HCT116 (cell line): ENCODE measurements around the gene RPS6KA6. TPM values are rescaled to one million over a fixed set of nuclear protein-coding genes. Genes with fewer than 3 reads are reported as not detected.

Source experiments
- ATAC-seq: fragments of 200-7000 bp; cut with Tn5 transposase; 2 replicates; pipeline ENCODE4 v1.9.1; 2020; ENCODE audit warnings: mild to moderate bottlenecking, moderate library complexity
- BruUV-seq: library from RNA; stranded (reverse); fragments of 400-500 nt; replicated peaks from 2 replicates; lab custom pipeline; 2021; lab: Mats Ljungman, UMichigan
- CTCF ChIA-PET: fragments of 300-600 bp; sonication (Branson Sonifier 250); formaldehyde crosslinking; loops from one replicate; lab custom pipeline; 2021; ENCODE audit warnings: antibody characterized with exemption; lab: Charles Lee
- POLR2A ChIA-PET: fragments of 300-600, 350-600 bp; sonication (Branson Sonifier 250); formaldehyde crosslinking; loops from one replicate; lab custom pipeline; 2021; ENCODE audit warnings: antibody characterized with exemption; lab: Charles Lee
- RAD21 ChIA-PET, 2 experiments: fragments of 300-600 bp; sonication (Branson Sonifier 250); formaldehyde crosslinking; loops; one replicate each; lab custom pipeline; 2023; ENCODE audit warnings: low total read pairs in 2 of 2; ENCODE audit not compliant: uncharacterized antibody in 2 of 2, unreplicated experiment in 2 of 2, low non-redundant PET in 1 of 2; lab: Charles Lee
- DNase-seq: peaks from one replicate; pipeline ENCODE4 v3.0.0-alpha.2; 2010; ENCODE audit warnings: low read depth, low spot score
- H2AFZ ChIP-seq: fragments of 200-600 bp; shearing (Covaris generic), sonication (generic); 2 replicates; pipeline ENCODE4 v1.6.1; 2017; ENCODE audit warnings: low read depth, mixed run types, mixed read lengths, antibody characterized with exemption, low read length; ENCODE audit not compliant: poor library complexity, severe bottlenecking
- H3K27ac ChIP-seq: 2 replicates; pipeline ENCODE4 v1.5.1; 2012; ENCODE audit warnings: low read depth, low read length
- H3K27me3 ChIP-seq: fragments of 200-600 bp; sonication (generic); 2 replicates; pipeline ENCODE4 v1.6.1; 2016; ENCODE audit warnings: mixed run types, low read length, mixed read lengths; ENCODE audit not compliant: insufficient read depth
- H3K36me3 ChIP-seq, 2 experiments: fragments of 200-500 bp in 1 of 2; fragments of 200-600 bp in 1 of 2; sonication (Bioruptor generic) in 1 of 2; sonication (generic) in 1 of 2; 2 replicates each; pipeline versions ENCODE4 v1.5.1 to v1.6.1; 2014 to 2016; ENCODE audit warnings: low read length in 2 of 2, inconsistent platforms in 1 of 2, mixed read lengths in 1 of 2, mixed run types in 1 of 2; ENCODE audit not compliant: insufficient read depth in 2 of 2, control insufficient read depth in 1 of 2
- H3K4me1 ChIP-seq, 2 experiments: fragments of 200-600 bp in 1 of 2; sonication (generic) in 1 of 2; 2 replicates each; pipeline versions ENCODE4 v1.5.1 to v1.6.1; 2012 to 2017; ENCODE audit warnings: low read length in 2 of 2, inconsistent platforms in 1 of 2, mild to moderate bottlenecking in 1 of 2, mixed read lengths in 1 of 2, mixed run types in 1 of 2, moderate library complexity in 1 of 2; ENCODE audit not compliant: insufficient read depth in 2 of 2, control insufficient read depth in 1 of 2
- H3K4me2 ChIP-seq: fragments of 200-600 bp; sonication (generic); 2 replicates; pipeline ENCODE4 v1.6.1; 2017; ENCODE audit warnings: mixed run types, low read length, mixed read lengths
- H3K4me3 ChIP-seq, 2 experiments: fragments of 200-600 bp in 1 of 2; sonication (generic) in 1 of 2; replicated peaks in 1 of 2; 2 replicates each; pipeline ENCODE4 v1.5.1; 2011 to 2016; ENCODE audit warnings: low read length in 2 of 2, control low read depth in 1 of 2, low read depth in 1 of 2, mild to moderate bottlenecking in 1 of 2, mixed read lengths in 1 of 2, mixed run types in 1 of 2
- H3K79me2 ChIP-seq: fragments of 200-600 bp; sonication (generic); 2 replicates; pipeline ENCODE4 v1.6.1; 2017; ENCODE audit warnings: mild to moderate bottlenecking, mixed run types, low read length, moderate library complexity, mixed read lengths; ENCODE audit not compliant: insufficient read depth
- H3K9ac ChIP-seq: fragments of 200-600 bp; sonication (generic); 2 replicates; pipeline ENCODE4 v1.6.1; 2016; ENCODE audit warnings: low read length, mixed read lengths
- H3K9me2 ChIP-seq: fragments of 200-600 bp; sonication (generic), shearing (Covaris generic); 2 replicates; pipeline ENCODE4 v1.6.1; 2017; ENCODE audit warnings: mixed run types, mild to moderate bottlenecking, moderate library complexity; ENCODE audit not compliant: insufficient read depth
- H3K9me3 ChIP-seq, 2 experiments: fragments of 200-500 bp in 1 of 2; fragments of 200-600 bp in 1 of 2; sonication (Bioruptor generic) in 1 of 2; sonication (generic) in 1 of 2; 2 replicates each; pipeline ENCODE4 v1.6.1; 2014 to 2017; ENCODE audit warnings: low read length in 2 of 2, mixed read lengths in 2 of 2, inconsistent platforms in 1 of 2, low read depth in 1 of 2, mild to moderate bottlenecking in 1 of 2, mixed run types in 1 of 2, moderate library complexity in 1 of 2; ENCODE audit not compliant: control insufficient read depth in 1 of 2, insufficient read depth in 1 of 2
- H4K20me1 ChIP-seq: fragments of 200-600 bp; sonication (generic), shearing (Covaris generic); 2 replicates; pipeline ENCODE4 v1.6.1; 2017; ENCODE audit warnings: mixed run types, mild to moderate bottlenecking, moderate library complexity; ENCODE audit not compliant: insufficient read depth
- CBX3 ChIP-seq: IDR thresholded peaks from 2 replicates; pipeline ENCODE4 v1.6.1; 2012; ENCODE audit warnings: low read depth
- ELF1 ChIP-seq: IDR thresholded peaks from 2 replicates; pipeline ENCODE4 v1.6.1; 2012; ENCODE audit warnings: low read depth, borderline replicate concordance
- FOSL1 ChIP-seq: IDR thresholded peaks from 2 replicates; pipeline ENCODE4 v1.6.1; 2012; ENCODE audit warnings: low read depth
- POLR2A ChIP-seq: IDR thresholded peaks from 2 replicates; pipeline ENCODE4 v1.7.0; 2011; ENCODE audit warnings: borderline replicate concordance; ENCODE audit not compliant: insufficient read depth, insufficient read length; ENCODE audit errors: extremely low read depth
- POLR2AphosphoS5 ChIP-seq: IDR thresholded peaks from 2 replicates; pipeline ENCODE4 v1.6.1; 2011; ENCODE audit warnings: mild to moderate bottlenecking, low read depth, low read length, moderate library complexity
- SIN3A ChIP-seq: IDR thresholded peaks from 2 replicates; pipeline ENCODE4 v1.6.1; 2012; ENCODE audit warnings: low read depth
- TCF7L2 ChIP-seq: IDR thresholded peaks from 2 replicates; pipeline ENCODE4 v1.7.0; 2011; ENCODE audit warnings: borderline replicate concordance, inconsistent platforms; ENCODE audit not compliant: insufficient read depth, insufficient read length; ENCODE audit errors: extremely low read depth
- intact Hi-C: fragments of 100-400 bp; cut with micrococcal nuclease; formaldehyde crosslinking; loops from 2 replicates; pipeline ENCODE4 v1.10.0; 2022
- total RNA-seq: library from RNA; stranded (reverse); gene quantifications from one replicate; pipeline ENCODE4 v1.2.1, GENCODE V29; 2021; ENCODE audit not compliant: unreplicated experiment
- TF ChIP-seq, protein P1 (sequence below): IDR thresholded peaks from 2 replicates; pipeline ENCODE4 v1.6.1; 2012
- TF ChIP-seq, protein P2 (sequence below): IDR thresholded peaks from 2 replicates; pipeline ENCODE4 v1.6.1; 2012
- TF ChIP-seq, protein P3 (sequence below): IDR thresholded peaks from 2 replicates; pipeline ENCODE4 v1.6.1; 2012; ENCODE audit warnings: low read depth
- TF ChIP-seq, protein P4 (sequence below): IDR thresholded peaks from 2 replicates; pipeline ENCODE4 v1.6.1; 2011; ENCODE audit warnings: mild to moderate bottlenecking, low read length, moderate library complexity; ENCODE audit not compliant: insufficient replicate concordance; ENCODE audit errors: extremely low read depth

RPS6KA6 gene
- total RNA-seq, 1 experiment from 2014 or later, result not detected

DNA sequence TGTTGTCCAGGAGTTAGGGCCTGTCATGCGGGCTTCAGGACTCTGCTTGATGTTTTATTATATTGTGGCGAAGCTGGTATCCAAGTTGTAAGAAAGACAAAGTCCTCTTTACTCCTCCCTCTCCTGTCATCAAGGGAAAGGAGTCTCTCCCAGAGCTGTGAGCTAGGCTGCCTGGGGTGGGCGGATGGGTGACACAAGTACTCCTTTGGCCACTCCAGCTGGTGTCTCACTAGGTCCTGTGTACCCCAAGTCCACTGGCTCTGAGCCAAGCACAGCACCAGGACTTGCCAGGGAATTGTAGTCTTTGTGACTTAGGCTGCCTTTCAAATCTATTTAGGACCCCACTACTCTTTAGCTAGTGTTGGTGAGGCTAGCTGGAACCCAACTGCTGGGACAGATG lies 36.7 kb upstream of the RPS6KA6 start:
- no TSS peak for BruUV-seq
- no peak overlapping the region for H3K27ac ChIP-seq
- no peaks in the 10 kb centered on the region for H4K20me1 ChIP-seq
- no peaks in the 10 kb centered on the region for H3K36me3 ChIP-seq
- no peak overlapping the region for H3K4me2 ChIP-seq
- H2AFZ ChIP-seq, result no peak overlapping the region
- no peaks in the 10 kb centered on the region for H3K79me2 ChIP-seq
- H3K9ac ChIP-seq, result no peak overlapping the region
- RAD21 ChIA-PET, result no interaction called here
- intact Hi-C loops, result no loop called here
- no peaks in the 10 kb centered on the region for H3K9me2 ChIP-seq
- TF ChIP-seq, protein P1, sequence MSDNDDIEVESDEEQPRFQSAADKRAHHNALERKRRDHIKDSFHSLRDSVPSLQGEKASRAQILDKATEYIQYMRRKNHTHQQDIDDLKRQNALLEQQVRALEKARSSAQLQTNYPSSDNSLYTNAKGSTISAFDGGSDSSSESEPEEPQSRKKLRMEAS, result no peak
- TF ChIP-seq, protein P2, sequence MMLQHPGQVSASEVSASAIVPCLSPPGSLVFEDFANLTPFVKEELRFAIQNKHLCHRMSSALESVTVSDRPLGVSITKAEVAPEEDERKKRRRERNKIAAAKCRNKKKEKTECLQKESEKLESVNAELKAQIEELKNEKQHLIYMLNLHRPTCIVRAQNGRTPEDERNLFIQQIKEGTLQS, result no peak
- TF ChIP-seq POLR2A (no peak), SIN3A (no peak), POLR2AphosphoS5 (no peak), ELF1 (no peak), CBX3 (no peak), FOSL1 (no peak), TCF7L2 (no peak)
- TF ChIP-seq, protein P3, sequence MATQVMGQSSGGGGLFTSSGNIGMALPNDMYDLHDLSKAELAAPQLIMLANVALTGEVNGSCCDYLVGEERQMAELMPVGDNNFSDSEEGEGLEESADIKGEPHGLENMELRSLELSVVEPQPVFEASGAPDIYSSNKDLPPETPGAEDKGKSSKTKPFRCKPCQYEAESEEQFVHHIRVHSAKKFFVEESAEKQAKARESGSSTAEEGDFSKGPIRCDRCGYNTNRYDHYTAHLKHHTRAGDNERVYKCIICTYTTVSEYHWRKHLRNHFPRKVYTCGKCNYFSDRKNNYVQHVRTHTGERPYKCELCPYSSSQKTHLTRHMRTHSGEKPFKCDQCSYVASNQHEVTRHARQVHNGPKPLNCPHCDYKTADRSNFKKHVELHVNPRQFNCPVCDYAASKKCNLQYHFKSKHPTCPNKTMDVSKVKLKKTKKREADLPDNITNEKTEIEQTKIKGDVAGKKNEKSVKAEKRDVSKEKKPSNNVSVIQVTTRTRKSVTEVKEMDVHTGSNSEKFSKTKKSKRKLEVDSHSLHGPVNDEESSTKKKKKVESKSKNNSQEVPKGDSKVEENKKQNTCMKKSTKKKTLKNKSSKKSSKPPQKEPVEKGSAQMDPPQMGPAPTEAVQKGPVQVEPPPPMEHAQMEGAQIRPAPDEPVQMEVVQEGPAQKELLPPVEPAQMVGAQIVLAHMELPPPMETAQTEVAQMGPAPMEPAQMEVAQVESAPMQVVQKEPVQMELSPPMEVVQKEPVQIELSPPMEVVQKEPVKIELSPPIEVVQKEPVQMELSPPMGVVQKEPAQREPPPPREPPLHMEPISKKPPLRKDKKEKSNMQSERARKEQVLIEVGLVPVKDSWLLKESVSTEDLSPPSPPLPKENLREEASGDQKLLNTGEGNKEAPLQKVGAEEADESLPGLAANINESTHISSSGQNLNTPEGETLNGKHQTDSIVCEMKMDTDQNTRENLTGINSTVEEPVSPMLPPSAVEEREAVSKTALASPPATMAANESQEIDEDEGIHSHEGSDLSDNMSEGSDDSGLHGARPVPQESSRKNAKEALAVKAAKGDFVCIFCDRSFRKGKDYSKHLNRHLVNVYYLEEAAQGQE, result no peak
- TF ChIP-seq, protein P4, sequence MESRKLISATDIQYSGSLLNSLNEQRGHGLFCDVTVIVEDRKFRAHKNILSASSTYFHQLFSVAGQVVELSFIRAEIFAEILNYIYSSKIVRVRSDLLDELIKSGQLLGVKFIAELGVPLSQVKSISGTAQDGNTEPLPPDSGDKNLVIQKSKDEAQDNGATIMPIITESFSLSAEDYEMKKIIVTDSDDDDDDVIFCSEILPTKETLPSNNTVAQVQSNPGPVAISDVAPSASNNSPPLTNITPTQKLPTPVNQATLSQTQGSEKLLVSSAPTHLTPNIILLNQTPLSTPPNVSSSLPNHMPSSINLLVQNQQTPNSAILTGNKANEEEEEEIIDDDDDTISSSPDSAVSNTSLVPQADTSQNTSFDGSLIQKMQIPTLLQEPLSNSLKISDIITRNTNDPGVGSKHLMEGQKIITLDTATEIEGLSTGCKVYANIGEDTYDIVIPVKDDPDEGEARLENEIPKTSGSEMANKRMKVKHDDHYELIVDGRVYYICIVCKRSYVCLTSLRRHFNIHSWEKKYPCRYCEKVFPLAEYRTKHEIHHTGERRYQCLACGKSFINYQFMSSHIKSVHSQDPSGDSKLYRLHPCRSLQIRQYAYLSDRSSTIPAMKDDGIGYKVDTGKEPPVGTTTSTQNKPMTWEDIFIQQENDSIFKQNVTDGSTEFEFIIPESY, result no peak
- no peak for ATAC-seq
- no peaks in the 10 kb centered on the region for H3K9me3 ChIP-seq
- CTCF ChIA-PET, result no interaction called here
- H3K4me1 ChIP-seq, result no peaks in the 10 kb centered on the region
- no peak for DNase-seq
- H3K27me3 ChIP-seq, result no peaks in the 10 kb centered on the region
- POLR2A ChIA-PET, result no interaction called here
- H3K4me3 ChIP-seq, result no peak overlapping the region
